Measurements from ENCODE around the gene PPP1R3F. TPM values are rescaled to one million over a fixed set of nuclear protein-coding genes. Genes with fewer than 3 reads are reported as not detected.

The PPP1R3F gene
- total RNA-seq, 1 donor from 2014 or later = 8.0 TPM

DNA sequence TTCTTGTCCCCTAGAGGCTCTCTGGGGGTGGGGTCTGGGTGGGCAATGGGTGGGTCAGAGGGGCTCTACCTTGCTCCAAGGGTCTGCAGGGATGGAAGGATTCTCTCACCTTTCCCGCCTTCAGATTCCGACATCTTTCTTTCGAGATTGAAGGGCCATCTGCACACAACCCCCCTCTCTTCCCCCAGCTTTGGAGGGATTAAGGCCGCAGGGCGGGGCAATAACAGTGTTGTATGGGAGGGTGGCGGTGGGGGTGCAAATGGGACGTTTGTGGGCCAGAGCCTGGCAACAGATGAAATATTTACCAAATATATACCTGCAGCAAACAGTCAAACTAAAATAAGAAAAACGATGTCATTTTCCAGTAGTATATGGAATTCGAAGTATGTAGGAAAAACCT, 36.4 kb upstream of the PPP1R3F start, which contains the start of gene CACNA1F:
TSS of gene CACNA1F (minus strand) at position 165 of the 400 bp plus-strand sequence. CDS start at position 134, 31 bp downstream.
- Mint-ChIP-seq H3K27me3 (ENCODE audit: low read depth) (no peaks in the 10 kb centered on the region), H3K9me3 (ENCODE audit: low read depth) (peaks cover 2% of the 10 kb centered on the region), H3K4me1 (ENCODE audit: low read depth) (no peaks in the 10 kb centered on the region), H3K4me3 (ENCODE audit: unreplicated experiment) (no peak within 1 kb of the TSS), H3K36me3 (ENCODE audit: low read depth) (no peaks in the 10 kb centered on the region), H3K27ac (ENCODE audit: unreplicated experiment) (peak within 1 kb of the TSS; percentile 27)
- TF ChIP-seq, protein P1, sequence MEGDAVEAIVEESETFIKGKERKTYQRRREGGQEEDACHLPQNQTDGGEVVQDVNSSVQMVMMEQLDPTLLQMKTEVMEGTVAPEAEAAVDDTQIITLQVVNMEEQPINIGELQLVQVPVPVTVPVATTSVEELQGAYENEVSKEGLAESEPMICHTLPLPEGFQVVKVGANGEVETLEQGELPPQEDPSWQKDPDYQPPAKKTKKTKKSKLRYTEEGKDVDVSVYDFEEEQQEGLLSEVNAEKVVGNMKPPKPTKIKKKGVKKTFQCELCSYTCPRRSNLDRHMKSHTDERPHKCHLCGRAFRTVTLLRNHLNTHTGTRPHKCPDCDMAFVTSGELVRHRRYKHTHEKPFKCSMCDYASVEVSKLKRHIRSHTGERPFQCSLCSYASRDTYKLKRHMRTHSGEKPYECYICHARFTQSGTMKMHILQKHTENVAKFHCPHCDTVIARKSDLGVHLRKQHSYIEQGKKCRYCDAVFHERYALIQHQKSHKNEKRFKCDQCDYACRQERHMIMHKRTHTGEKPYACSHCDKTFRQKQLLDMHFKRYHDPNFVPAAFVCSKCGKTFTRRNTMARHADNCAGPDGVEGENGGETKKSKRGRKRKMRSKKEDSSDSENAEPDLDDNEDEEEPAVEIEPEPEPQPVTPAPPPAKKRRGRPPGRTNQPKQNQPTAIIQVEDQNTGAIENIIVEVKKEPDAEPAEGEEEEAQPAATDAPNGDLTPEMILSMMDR (IDR thresholded peaks at IDR 0.05) = no peak
- no peak for DNase-seq (ENCODE audit: low spot score)

DNA sequence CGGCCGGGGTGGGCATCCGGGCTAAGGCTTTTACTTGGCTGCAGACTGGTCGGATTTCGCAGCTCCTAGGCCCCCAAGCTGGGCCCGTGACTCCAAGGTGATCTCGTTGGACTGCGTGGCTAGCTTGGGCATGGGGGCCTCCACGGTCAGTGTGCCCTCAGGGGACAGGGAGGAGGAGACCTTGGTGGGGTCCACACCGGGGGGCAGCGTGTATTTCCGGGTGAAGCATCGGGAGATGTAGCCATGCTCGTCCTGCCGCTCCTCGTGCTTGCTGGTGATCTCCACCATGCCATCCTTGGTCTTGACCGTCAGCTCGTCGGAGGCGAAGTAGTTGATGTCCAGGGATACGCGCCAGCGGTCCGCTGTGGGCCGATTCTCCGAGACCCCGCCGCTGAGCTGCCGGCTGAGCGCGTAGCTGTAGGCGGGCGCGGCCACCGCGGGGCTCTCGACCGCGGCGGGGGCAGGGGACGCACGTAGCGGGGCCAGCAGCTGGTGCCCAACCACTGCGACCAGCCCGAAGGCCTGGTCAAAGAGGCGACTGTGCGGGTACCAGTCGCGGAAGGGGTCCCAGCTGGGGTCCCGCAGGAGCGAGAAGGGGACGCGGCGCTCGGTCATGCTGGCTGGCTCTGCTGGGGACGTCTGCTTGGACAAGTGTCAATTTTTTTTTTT, 35.6 kb upstream of the PPP1R3F start:
- H3K9me3 Mint-ChIP-seq (ENCODE audit: low read depth) = peaks cover 2% of the 10 kb centered on the region
- H3K4me3 Mint-ChIP-seq (ENCODE audit: unreplicated experiment) = no peak overlapping the region
- no peak overlapping the region for H3K27ac Mint-ChIP-seq (ENCODE audit: unreplicated experiment)
- TF ChIP-seq, protein P1 (IDR thresholded peaks at IDR 0.05) = no peak
- no peaks in the 10 kb centered on the region for H3K36me3 Mint-ChIP-seq (ENCODE audit: low read depth)
- DNase-seq (ENCODE audit: low spot score) = no peak
- no peaks in the 10 kb centered on the region for H3K4me1 Mint-ChIP-seq (ENCODE audit: low read depth)
- H3K27me3 Mint-ChIP-seq (ENCODE audit: low read depth) = no peaks in the 10 kb centered on the region

DNA sequence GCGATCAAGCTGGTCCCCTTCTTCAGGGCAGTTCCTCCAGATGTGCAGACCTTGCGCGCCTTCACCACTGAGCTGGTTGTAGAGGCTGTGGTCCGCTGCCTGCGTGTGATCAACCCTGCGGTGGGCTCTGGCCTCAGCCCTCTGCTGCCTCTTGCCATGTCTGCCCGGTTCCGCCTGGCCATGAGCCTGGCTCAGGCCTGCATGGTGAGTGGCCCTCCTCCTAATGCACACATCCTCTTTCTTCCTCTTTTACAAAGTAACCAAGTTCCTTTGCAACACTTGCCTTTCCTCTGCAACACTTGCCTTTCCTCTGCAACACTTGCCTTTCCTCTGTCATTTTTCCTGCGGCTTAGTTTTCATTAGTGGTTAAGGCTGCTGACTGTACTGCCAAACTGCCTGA, 32.5 kb upstream of the PPP1R3F start:
- H3K4me1 Mint-ChIP-seq (ENCODE audit: low read depth) = no peaks in the 10 kb centered on the region
- no peaks in the 10 kb centered on the region for H3K27me3 Mint-ChIP-seq (ENCODE audit: low read depth)
- no peak overlapping the region for H3K27ac Mint-ChIP-seq (ENCODE audit: unreplicated experiment)
- no peak for DNase-seq (ENCODE audit: low spot score)
- TF ChIP-seq, protein P1 (IDR thresholded peaks at IDR 0.05) = no peak
- no peaks in the 10 kb centered on the region for H3K36me3 Mint-ChIP-seq (ENCODE audit: low read depth)
- no peak overlapping the region for H3K4me3 Mint-ChIP-seq (ENCODE audit: unreplicated experiment)
- H3K9me3 Mint-ChIP-seq (ENCODE audit: low read depth) = no peaks in the 10 kb centered on the region

DNA sequence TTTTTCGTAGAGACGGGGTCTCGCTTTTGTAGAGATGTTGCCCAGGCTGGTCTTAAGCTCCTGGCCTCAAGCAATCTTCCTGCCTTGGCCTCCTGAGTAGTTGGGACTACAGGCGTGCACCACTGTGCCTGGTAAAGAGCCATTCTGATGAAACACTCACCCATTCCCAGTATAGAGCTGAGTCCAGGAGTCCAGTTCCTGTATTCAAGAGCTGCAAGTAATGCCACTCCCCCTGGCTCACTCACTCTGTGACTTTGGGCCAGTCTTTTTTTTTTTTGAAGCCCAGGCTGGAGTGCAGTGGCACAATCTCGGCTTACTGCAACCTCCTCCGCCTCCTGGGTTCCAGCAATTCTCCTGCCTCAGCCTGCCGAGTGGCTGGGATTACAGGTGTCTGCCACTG, 30.9 kb upstream of the PPP1R3F start:
- TF ChIP-seq, protein P1 (IDR thresholded peaks at IDR 0.05) = no peak
- DNase-seq (ENCODE audit: low spot score) = no peak
- no peaks in the 10 kb centered on the region for H3K4me1 Mint-ChIP-seq (ENCODE audit: low read depth)
- no peak overlapping the region for H3K4me3 Mint-ChIP-seq (ENCODE audit: unreplicated experiment)
- no peaks in the 10 kb centered on the region for H3K9me3 Mint-ChIP-seq (ENCODE audit: low read depth)
- peaks cover 3% of the 10 kb centered on the region for H3K36me3 Mint-ChIP-seq (ENCODE audit: low read depth)
- no peak overlapping the region for H3K27ac Mint-ChIP-seq (ENCODE audit: unreplicated experiment)
- H3K27me3 Mint-ChIP-seq (ENCODE audit: low read depth) = no peaks in the 10 kb centered on the region

DNA sequence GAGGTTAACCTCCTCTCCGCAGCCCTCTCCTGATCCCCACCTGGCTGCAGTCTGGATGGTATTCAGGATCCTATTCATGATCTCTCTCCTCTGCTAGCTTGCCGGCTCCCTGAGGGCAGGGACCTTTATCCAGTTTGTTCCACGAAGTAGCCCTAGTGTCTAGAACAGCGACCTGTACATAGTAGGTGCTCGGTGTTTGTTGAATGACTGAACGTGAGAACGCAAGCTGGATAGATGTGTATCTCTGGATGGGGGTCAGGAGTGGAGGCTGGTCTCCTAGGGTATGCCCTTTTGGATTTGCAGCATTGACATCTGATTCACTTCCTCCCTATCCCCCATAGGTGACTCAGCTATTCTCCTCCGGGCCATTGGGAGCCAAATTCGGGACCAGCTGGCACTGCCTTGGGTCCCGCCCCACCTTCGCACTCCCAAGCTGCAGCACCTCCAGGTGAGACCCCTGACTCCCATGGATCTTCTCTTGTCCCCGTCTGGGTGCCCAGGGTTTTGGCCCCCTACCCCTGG, 27.0 kb upstream of the PPP1R3F start:
- no peaks in the 10 kb centered on the region for H3K9me3 Mint-ChIP-seq (ENCODE audit: low read depth)
- no peak overlapping the region for H3K27ac Mint-ChIP-seq (ENCODE audit: unreplicated experiment)

More for the DNA sequence above, 27.0 kb upstream of the PPP1R3F start:
- Mint-ChIP-seq H3K4me3 (ENCODE audit: unreplicated experiment) (no peak overlapping the region), H3K27me3 (ENCODE audit: low read depth) (no peaks in the 10 kb centered on the region), H3K36me3 (ENCODE audit: low read depth) (peaks cover 12% of the 10 kb centered on the region), H3K4me1 (ENCODE audit: low read depth) (no peaks in the 10 kb centered on the region)
- no peak for DNase-seq (ENCODE audit: low spot score)
- TF ChIP-seq, protein P1 (IDR thresholded peaks at IDR 0.05) = no peak

All from chondrocyte (in vitro differentiated cells).